BJ (cell line): ENCODE results near the gene AGPAT2. TPM values are rescaled to one million over a fixed set of nuclear protein-coding genes. Genes with fewer than 3 reads are reported as not detected.

Experiments used
- CTCF ChIA-PET: fragments of 350-600 bp; formaldehyde crosslinking; extraction: SDS; loops from one replicate; lab custom pipeline; 2021; ENCODE audit warnings: antibody characterized with exemption, inconsistent platforms; lab: Yijun Ruan, JAX
- POLR2A ChIA-PET: fragments of 300-600 bp; sonication (Branson Sonifier 250); formaldehyde crosslinking; extraction: SDS; loops from one replicate; lab custom pipeline; 2021; ENCODE audit warnings: antibody characterized with exemption; lab: Charles Lee
- DNase-seq: peaks from one replicate; pipeline ENCODE4 v3.0.0-alpha.2; 2011; ENCODE audit warnings: low read depth
- H3K27me3 ChIP-seq: 2 replicates; pipeline ENCODE4 v1.6.0; 2011; ENCODE audit warnings: low read length; ENCODE audit not compliant: control insufficient read depth, insufficient read depth
- H3K36me3 ChIP-seq: 2 replicates; pipeline ENCODE4 v1.5.1; 2011; ENCODE audit warnings: low read length; ENCODE audit not compliant: control insufficient read depth, insufficient read depth
- H3K4me3 ChIP-seq: 2 replicates; pipeline ENCODE4 v1.5.1; 2011; ENCODE audit warnings: low read depth, mild to moderate bottlenecking, control low read depth, low read length
- CTCF ChIP-seq: IDR thresholded peaks from 2 replicates; pipeline ENCODE4 v1.5.1; 2011; ENCODE audit warnings: low read depth, mild to moderate bottlenecking, control low read depth, inconsistent platforms, low read length, moderate library complexity; ENCODE audit not compliant: insufficient read depth
- polyA plus RNA-seq: library from polyadenylated mRNA; depleted of rRNA; stranded (reverse); fragments of >200 nt; gene quantifications from 2 replicates; pipeline ENCODE4 v1.2.3, GENCODE V29; 2011

Gene AGPAT2
- polyA plus RNA-seq, 1 experiment = 68.3 TPM

- H3K4me3 ChIP-seq = no peak overlapping the region
These were observed 1.2 kb upstream of the AGPAT2 start for GRCh38 chr9:136688274-136689107.

GRCh38 chr9:136687721-136688223 is 515 bp upstream of the AGPAT2 start:
- DNase-seq = no peak
- Histone ChIP-seq H3K36me3 (no peaks in the 10 kb centered on the region), H3K27me3 (no peaks in the 10 kb centered on the region), H3K4me3 (peak overlapping the region; percentile 89; the same call in 1 of the 2 replicates)
- ChIA-PET CTCF (interaction anchor here (3.2 kb wide), 1 partner anchor 16 kb away, joined by 14 read pairs; no protein-coding TSS in a partner anchor), POLR2A (no interaction called here)
- TF ChIP-seq CTCF = no peak

More at GRCh38 chr9:136688274-136689107, 1.2 kb upstream of the AGPAT2 start:
- ChIA-PET CTCF (interaction anchor here (1.1 to 3.2 kb wide), 3 partner anchors 16 to 39 kb away, joined by 3 to 14 read pairs (median 6); no protein-coding TSS in a partner anchor), POLR2A (no interaction called here)
- no peaks in the 10 kb centered on the region for H3K36me3 ChIP-seq
- DNase-seq = no peak
- no peaks in the 10 kb centered on the region for H3K27me3 ChIP-seq
- TF ChIP-seq CTCF = no peak

GRCh38 chr9:136686534-136686793 is 793 bp downstream of the AGPAT2 start:
- CTCF ChIA-PET = interaction anchor here (1.0 to 3.2 kb wide), 6 partner anchors 8 to 202 kb away, joined by 3 to 14 read pairs (median 5); no protein-coding TSS in a partner anchor
- no peak for DNase-seq
- Histone ChIP-seq H3K36me3 (no peaks in the 10 kb centered on the region), H3K27me3 (no peaks in the 10 kb centered on the region), H3K4me3 (peak overlapping the region; percentile 89)
- no peak for TF ChIP-seq CTCF
- POLR2A ChIA-PET = interaction anchor here (1.0 kb wide), 1 partner anchor 14 kb away, joined by 3 read pairs; no protein-coding TSS in a partner anchor

GRCh38 chr9:136685790-136686533 is 1.3 kb downstream of the AGPAT2 start:
- CTCF ChIA-PET = interaction anchor here (1.0 to 3.2 kb wide), 6 partner anchors 9 to 202 kb away, joined by 3 to 14 read pairs (median 5); no protein-coding TSS in a partner anchor

More at GRCh38 chr9:136685790-136686533, 1.3 kb downstream of the AGPAT2 start:
- peak; percentile 14; the same call in 1 of the 2 replicates for TF ChIP-seq CTCF
- no peak for DNase-seq
- Histone ChIP-seq H3K27me3 (no peaks in the 10 kb centered on the region), H3K36me3 (no peaks in the 10 kb centered on the region), H3K4me3 (peak overlapping the region; percentile 89)
- POLR2A ChIA-PET = interaction anchor here (1.0 kb wide), 1 partner anchor 14 kb away, joined by 3 read pairs; no protein-coding TSS in a partner anchor
